Stimulated activated CD4-positive, alpha-beta T cell treated with anti-CD3 and anti-CD28 coated beads, Interleukin-4, amount 100 ng/mL, for 48 hours (primary cell): ENCODE measurements around the gene TUBGCP3.
"Not testable (repeated sequence)": the region's sequence is repeated elsewhere in the genome, so short reads cannot be mapped to it uniquely, and the experiment has no call there.

Experiments used
- DNase-seq, 2 donors: peaks; one replicate each; pipeline ENCODE4 v3.0.0-alpha.2; 2020; ENCODE audit warnings: low read depth in 2 of 2

The TUBGCP3 gene

DNA sequence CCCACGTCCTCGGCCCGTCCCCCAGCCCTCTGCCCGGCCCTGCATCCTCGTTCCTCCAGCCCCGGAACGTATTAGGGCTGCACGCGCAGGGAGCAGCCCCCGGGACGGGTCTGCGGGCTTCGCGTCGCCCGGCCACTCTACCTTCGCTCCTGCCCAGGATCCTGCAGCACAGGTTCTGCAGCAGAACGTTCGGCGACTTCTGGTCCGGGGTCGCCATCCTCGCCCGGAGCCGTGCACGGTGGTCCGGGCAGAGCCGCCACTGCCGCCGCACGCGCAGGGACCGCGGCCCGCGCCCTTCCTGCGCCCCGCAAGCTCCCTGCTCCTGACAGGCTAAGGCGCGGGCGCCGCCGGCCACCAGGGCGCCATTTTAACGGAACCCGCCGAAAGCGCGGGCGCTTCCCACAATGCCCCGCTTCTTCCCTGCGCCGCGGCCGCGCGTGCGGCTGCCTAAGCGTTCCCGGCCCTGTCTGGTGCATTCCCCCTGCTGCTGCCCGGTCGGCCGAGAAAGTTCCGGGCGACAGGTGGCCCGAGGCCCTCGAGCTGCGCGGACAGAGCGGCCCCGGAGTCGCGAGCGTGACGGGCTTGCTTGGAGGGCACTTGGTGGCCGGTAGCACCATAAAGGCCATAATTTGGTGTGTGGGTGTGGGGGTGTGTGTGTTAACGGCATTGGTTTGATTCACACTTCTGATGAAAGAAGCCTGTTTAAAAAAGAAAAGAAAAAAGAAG, at the start of gene TUBGCP3:
Gene TUBGCP3 (minus strand): TSS at position 390 of the 726 bp plus-strand sequence. CDS start 173 bp downstream, at position 217.
- DNase-seq, result peak; percentile 71 to 73

- DNase-seq, result no peak
These were observed 49.3 kb upstream of the TUBGCP3 start for GRCh38 chr13:112637017-112637801.

DNA sequence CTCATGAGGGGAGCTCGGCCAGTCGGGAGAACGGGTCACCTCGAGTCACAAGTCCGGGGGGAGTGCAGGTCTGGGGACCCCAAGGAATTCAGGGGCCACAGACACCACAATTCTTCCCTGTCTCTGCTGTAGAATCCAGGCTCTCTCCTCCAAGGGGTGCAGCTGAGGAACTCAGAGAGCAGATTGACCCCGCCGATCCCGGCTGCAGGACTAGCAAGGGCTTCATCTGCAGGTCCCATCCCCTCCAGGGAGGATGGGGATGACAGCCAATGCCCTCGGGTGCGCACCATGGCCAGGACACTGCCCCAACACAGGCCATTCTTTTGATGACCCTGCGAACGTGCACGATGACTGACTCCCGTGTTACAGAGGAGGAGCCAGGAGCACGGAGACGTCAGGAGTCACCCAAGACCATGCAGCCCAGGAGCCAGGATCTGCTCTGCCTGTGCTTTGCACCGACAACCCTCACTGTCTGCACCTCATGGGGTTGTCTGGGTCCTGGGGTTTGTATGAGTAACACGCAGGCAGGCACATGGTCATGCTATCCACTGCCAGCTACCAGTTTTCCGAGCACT, 48.5 kb upstream of the TUBGCP3 start:
- no peak for DNase-seq

DNA sequence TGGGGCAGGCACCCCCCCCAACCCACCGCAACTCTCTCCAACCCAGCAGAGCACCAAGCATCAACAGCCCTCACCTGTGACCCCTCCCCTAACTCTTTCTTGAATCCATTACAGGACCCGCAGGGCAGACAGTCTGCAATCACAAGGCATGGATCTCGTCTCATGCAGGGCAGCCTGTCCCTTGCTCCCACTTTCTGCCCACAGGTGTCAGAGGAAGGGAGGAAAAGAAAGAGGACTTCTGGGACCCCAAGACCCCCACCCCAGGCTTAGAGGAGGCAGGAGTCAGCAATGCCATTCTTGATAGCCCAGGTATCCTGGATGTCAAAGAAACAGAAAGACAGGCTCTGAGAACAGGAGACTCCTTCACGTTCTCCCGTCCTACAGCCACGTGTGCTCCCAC, 47.4 kb upstream of the TUBGCP3 start:
- no peak for DNase-seq

GRCh38 chr13:112634102-112634501, 46.1 kb upstream of the TUBGCP3 start:
- no peak for DNase-seq

DNA sequence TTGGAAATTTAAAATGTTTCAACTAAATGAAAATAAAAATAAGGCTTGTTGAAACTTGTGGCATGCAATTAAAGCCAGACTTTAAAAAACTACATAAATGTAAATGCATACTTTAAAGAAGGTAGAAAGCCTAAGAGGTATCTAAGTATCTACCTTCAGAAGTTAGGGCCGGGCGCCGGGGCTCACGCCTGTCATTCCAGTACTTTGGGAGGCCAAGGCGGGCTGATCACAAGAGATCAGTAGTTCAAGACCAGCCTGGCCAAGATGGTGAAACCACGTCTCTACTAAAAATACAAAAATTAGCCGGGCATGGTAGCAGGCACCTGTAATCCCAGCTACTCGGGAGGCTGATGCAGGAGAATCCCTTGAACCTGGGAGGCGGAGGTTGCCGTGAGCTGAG, 42.3 kb upstream of the TUBGCP3 start:
- not testable (repeated sequence) for DNase-seq

- DNase-seq, result no peak
These were observed 41.2 kb upstream of the TUBGCP3 start for GRCh38 chr13:112629161-112629560.

DNA sequence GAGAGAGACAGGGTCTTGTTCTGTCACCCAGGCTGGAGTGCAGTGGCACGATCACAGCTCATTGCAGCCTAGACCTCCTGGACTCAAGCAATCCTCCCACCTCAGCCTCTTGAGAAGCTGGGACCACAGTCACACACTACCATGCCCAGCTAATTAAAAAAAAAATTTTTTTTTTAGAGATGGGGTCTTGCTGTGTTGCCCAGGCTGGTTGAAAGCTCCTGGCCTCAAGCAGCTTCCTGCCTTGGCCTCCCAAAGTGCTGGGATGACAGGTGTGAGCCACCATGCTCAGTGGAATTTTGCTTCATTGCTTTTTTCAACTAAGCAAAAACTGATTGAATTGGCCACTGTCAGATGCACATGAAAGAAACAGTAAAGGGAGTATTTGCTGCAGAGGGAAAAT, 39.7 kb upstream of the TUBGCP3 start:
- not testable (repeated sequence) for DNase-seq

DNA sequence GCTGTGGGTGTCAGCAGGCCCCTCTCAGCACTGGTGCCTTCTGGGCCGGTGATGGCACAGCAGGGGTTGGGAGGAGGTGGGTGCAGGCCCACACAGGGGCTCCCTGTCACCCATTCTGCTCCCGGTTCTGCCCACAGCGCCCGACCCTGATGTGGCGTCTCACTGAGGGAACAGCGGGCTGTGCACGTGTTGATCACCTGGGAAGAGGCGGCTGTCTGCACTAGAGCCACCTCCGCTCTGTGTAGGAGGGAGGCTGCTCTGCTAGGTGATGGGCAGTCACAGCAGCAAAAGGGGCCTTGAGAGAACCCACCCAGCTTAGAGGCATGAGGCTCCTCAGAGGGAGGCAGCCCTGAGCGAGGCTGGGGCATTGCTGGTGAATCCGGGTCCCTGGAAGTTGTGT, 39.2 kb upstream of the TUBGCP3 start:
- no peak for DNase-seq

DNA sequence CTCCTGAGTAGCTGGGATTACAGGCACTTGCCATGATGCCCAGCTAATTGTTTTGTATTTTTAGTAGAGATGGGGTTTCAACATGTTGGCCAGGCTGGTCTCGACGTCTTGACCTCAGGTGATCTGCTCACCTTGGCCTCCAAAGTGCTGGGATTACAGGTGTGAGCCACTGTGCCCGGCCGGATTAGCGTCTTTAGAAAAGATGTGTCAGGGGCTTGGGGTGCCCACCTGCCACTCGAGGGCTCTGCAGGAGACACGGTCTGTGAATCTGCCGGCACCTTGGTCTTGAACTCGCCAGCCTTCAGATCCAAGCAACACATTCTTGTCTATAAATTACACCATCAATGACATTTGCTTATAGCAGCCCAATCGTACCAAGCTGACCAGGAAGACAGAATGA, 38.8 kb upstream of the TUBGCP3 start:
- no peak for DNase-seq

- no peak for DNase-seq
These were observed 38.2 kb upstream of the TUBGCP3 start for GRCh38 chr13:112626124-112626523.

DNA sequence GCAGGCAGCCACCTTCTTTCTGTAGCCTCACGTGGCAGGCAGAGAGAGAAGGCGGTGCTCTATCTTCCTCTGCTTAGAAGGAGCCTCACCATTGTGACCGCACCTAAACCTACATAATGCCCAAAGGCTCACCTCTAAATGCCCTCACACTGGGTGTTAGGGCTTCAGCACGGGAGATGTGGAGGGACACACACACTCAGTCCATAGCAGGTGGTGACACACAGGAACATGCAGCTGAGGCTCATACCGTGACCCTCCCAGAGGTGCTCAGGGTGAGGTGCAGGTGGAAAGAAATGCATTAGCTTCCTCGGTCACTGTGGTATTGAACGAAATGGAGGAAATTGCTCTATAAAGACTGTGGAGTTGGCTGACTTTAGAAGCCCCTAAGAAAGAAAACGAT, 37.7 kb upstream of the TUBGCP3 start:
- no peak for DNase-seq

DNA sequence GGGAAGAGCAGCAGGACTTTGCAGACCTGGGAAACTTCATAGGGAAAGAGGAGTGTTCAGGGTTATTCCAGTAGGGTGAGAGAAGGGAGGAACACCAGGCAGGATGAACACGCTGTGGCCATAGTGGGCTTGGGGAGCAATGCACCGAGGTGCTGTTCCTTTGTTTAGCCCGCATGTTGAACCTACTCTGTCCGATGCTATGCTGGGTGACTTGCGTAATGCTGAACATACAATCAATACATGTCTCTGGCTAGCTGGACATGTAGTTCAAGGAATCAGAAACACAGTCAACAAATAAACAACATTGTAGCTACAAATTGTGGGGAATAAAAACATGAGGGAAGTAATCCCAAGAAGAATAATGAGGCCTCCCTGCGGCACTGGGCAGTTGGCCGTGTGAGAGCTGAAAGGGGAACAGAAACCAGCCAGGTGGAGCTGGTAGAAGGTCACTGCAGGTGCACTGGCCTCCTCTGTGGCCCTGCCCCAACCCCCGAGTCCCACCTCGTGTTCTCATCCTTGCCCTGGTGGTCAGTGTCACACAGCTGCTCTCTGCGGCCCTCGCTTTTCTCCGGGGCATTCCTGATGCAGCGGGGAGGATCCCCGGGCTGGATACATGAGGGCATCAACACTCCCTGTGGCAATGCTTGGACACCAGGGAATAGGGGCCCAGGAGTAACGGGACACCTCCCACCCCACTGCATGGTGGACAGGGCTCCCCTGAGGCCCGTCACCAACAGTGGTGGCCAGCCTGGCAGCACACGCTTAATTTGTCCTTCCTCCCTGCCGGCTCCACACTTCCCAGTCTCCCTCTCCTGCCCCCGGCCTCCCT, 36.9 kb upstream of the TUBGCP3 start:
- no peak for DNase-seq

GRCh38 chr13:112624040-112624439, 36.1 kb upstream of the TUBGCP3 start:
- DNase-seq, result no peak

DNA sequence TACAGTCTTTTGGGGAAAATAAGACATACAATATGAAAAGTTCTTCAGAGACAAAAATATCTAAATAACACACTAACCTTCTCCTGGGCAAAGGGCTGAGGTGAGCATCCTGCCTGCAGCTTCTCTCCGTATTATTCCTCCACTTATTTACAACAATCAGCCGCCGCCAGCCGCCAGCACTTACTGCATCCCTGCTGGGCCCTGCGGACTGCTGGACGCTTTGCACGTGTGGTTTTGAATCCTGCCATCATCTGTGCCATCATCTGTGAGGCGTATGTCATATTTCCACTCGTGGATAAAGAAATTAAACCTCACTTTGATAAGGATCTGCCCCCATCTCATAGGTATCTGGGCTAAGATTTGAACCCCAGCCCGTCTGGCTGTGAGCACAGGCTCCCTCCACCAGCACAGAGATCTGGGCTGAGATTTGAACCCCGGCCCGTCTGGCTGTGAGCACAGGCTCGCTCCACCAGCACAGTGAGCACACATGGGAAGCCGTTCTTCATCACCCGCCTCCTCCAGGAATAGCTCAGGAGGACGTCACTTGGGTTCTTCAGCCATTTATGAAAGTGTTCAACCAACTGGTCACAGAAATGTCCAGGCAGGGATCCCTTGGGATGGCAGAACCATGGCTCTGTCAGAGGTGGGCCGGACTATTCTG, 35.2 kb upstream of the TUBGCP3 start:
- DNase-seq, result no peak

DNA sequence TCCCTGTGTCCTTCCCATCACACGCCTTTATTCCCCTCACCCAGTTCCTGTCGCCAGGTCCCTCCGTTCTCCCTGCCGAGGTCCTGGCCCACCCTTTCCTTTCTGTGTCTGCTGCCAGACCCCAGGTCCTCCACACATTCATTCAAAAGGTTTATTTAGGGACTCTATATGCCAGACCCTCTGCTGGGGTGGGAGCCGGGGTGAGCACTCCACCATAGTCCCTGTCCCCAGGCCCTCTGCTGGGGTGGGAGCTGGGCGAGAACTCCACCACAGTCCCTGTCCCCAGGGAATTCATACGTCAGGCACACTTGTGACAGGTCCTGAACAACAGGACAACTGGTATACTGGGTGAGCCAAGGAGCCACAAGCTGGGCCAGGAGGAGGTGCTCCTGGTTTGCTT, 34.4 kb upstream of the TUBGCP3 start:
- no peak for DNase-seq

- DNase-seq, result no peak
These were observed 32.0 kb upstream of the TUBGCP3 start for GRCh38 chr13:112619730-112620631.

DNA sequence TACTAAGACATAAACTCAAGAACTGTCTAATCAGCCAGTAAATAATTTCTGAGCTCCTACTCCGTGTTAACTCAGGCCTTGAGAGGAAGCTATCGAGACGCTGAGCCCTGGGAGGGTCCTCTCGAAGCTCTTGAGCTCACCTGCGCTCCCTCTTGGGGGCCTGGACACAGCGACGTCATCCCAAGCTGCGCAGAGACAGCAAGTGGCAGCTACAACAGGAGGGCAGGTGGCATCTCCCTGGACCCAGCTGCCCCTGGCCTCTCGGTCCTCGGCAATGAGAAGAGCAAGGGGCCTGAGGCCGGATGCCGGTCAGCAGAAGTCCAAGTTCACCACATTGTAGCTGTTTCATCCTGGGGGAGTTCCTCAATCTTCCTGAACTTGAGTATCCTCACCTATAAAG, 30.5 kb upstream of the TUBGCP3 start:
- DNase-seq, result no peak

DNA sequence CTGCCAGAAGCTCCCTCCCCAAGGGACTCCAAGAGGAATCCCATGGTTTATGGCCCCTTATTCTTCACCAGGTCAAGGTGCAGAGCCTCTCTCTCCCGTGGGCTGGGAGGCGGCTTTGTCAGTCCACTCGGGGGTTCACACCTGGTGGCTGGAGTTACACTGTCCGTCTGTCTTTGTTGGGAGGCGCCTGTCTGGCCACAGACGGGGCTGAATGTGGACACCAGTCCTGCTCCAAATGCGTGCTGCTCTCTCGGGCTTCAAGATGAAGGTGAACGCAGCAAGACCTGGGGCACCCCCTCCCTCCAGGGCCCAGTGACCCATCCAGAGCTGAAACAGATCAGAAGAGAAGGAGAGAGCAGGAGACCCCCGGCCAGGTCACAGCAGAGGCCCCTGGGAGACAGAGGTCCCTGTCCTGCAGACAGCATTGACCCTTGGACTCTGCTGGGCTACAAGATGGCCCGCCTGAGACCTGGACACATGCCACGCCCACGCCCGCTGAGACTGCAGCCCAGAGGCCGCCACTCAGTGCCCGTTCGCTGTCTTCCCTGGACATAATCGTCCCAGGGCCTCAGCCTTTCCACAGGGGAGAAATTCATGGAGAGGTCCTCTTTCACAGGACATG, 29.9 kb upstream of the TUBGCP3 start:
- no peak for DNase-seq
